Breast epithelium (tissue), 4 donors: ENCODE data around the gene FOXC2. TPM values are rescaled to one million over a fixed set of nuclear protein-coding genes. Genes with fewer than 3 reads are reported as not detected.

ENCODE experiments used
- DNase-seq, 2 donors: peaks; one replicate each; pipeline ENCODE4 v3.0.0-alpha.2; 2019; ENCODE audit warnings: low spot score in 2 of 2
- H3K27ac ChIP-seq, 2 donors: fragments of 200-600 bp; sonication (generic) in 1 of 2; one replicate each; pipeline ENCODE4 v1.5.1; 2016 to 2019; ENCODE audit warnings: mild to moderate bottlenecking in 1 of 2
- H3K27me3 ChIP-seq, 2 donors: fragments of 200-600 bp; sonication (generic) in 1 of 2; one replicate each; pipeline versions ENCODE4 v1.5.1 to v1.6.0; 2017 to 2019; ENCODE audit warnings: control low read depth in 1 of 2, mild to moderate bottlenecking in 1 of 2
- H3K36me3 ChIP-seq: fragments of 200-600 bp; one replicate; pipeline ENCODE4 v1.5.1; 2019
- H3K4me1 ChIP-seq, 2 donors: fragments of 200-600 bp; sonication (generic); one replicate each; pipeline ENCODE4 v1.5.1; 2016 to 2019; ENCODE audit warnings: control low read depth in 1 of 2
- H3K4me3 ChIP-seq, 3 donors: fragments of 200-600 bp; sonication (generic); 1 replicate in 2 of 3; 2 replicates in 1 of 3; pipeline ENCODE4 v1.5.1; 2016 to 2019; ENCODE audit warnings: mild to moderate bottlenecking in 3 of 3, moderate library complexity in 2 of 3
- H3K9me3 ChIP-seq, 2 donors: fragments of 200-600 bp; sonication (generic) in 1 of 2; one replicate each; pipeline ENCODE4 v1.5.1; 2016 to 2019; ENCODE audit warnings: control low read depth in 1 of 2
- POLR2A ChIP-seq: fragments of 450-650 bp; IDR thresholded peaks from one replicate; pipeline ENCODE4 v1.6.1; 2016; ENCODE audit warnings: antibody characterized with exemption, mild to moderate bottlenecking, moderate library complexity
- POLR2AphosphoS5 ChIP-seq, 3 donors: sonication (generic); formaldehyde crosslinking; IDR thresholded peaks; one replicate each; pipeline ENCODE4 v1.6.1; 2017; ENCODE audit warnings: antibody characterized with exemption in 3 of 3
- intact Hi-C: fragments of 100-400 bp; cut with DNase I; formaldehyde crosslinking; loops from one replicate; pipeline ENCODE4 v1.15.1; 2023; ENCODE audit warnings: low total_unique reads
- total RNA-seq, 3 donors: library from RNA; depleted of rRNA; stranded (reverse); fragments of >200 nt; gene quantifications; one replicate each; pipeline ENCODE4 v1.1.0, GENCODE V29; 2016
- TF ChIP-seq, protein P1 (sequence below), 3 donors: fragments of 450-650 bp; IDR thresholded peaks; one replicate each; pipeline ENCODE4 v1.5.1; 2016 to 2017; ENCODE audit warnings: antibody characterized with exemption in 3 of 3, mild to moderate bottlenecking in 3 of 3, moderate library complexity in 3 of 3

FOXC2 gene
- total RNA-seq, 3 donors from 2014 or later = 0.15 to 0.98 (median 0.32) TPM

DNA sequence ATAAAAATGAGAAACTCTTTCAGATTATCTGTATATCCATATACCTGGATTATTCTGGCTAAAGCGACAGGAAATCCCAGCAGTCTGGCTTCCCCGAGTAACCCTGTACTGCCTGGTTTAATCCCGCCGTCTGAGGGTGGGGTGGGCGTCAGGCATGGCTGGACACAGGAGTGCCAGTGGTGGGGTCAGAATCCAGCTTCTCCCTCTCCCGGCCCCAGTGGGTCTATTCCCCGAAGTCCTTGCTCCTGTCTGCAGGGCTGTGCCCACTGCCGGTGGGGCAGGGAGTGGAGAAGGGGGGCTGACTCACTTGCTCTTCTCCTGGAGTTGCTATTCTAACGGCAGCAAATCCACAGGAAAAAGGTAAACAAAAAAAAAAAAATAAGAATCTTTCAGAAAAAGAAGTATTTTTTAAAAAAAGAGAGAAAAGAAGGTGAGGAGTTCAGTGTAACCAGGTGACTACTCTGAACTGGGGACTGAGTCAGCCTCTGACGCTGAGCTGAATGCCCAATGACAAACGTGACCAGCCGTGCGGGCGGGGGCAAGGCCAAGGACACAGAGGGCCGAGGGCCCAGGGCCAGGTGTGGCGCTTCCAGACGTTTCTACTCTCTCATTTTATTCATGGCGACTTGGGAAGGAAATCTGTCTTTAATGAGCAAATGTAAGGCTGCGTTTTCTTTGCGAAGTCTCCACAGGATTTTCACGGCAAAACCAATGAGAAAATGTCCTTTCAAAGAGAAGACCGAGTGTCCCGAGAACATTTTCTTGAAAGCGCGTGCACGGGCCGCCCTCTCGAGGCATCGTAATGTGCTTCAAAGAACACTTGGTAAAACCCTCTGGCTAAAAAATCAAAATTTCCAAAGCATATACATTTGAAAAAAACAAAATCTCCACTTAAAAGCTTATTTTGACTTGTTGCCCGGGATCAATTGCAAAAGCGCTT lies 36.1 kb upstream of the FOXC2 start:
- no peaks in the 10 kb centered on the region for H3K27me3 ChIP-seq
- intact Hi-C loops = no loop called here
- H3K36me3 ChIP-seq = no peaks in the 10 kb centered on the region
- no peaks in the 10 kb centered on the region for H3K9me3 ChIP-seq
- TF ChIP-seq POLR2AphosphoS5 (IDR thresholded peaks at IDR 0.05) = no peak
- TF ChIP-seq, protein P1, sequence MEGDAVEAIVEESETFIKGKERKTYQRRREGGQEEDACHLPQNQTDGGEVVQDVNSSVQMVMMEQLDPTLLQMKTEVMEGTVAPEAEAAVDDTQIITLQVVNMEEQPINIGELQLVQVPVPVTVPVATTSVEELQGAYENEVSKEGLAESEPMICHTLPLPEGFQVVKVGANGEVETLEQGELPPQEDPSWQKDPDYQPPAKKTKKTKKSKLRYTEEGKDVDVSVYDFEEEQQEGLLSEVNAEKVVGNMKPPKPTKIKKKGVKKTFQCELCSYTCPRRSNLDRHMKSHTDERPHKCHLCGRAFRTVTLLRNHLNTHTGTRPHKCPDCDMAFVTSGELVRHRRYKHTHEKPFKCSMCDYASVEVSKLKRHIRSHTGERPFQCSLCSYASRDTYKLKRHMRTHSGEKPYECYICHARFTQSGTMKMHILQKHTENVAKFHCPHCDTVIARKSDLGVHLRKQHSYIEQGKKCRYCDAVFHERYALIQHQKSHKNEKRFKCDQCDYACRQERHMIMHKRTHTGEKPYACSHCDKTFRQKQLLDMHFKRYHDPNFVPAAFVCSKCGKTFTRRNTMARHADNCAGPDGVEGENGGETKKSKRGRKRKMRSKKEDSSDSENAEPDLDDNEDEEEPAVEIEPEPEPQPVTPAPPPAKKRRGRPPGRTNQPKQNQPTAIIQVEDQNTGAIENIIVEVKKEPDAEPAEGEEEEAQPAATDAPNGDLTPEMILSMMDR (IDR thresholded peaks at IDR 0.05) = no peak
- TF ChIP-seq POLR2A = no peak
- H3K4me1 ChIP-seq = no peaks in the 10 kb centered on the region
- H3K4me3 ChIP-seq = no peak overlapping the region
- DNase-seq = no peak
- H3K27ac ChIP-seq = no peak overlapping the region

DNA sequence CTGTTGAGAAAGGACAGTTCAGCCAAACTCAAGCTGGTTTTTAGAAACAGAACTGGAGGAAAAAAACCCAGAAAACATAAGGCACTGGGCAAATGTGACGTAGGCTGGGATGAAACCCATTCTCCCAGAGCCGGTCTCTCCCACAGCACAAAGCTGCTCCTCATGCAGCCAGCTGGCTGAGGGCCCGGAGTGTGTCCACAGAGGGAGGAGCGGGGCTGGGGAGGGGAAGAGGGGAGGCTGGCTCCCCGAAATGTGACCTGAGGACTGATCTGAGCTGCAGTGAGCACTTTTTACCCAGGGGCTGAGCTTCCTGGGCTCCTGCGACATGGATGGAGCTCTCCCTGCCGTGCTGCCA lies 35.5 kb upstream of the FOXC2 start:
- intact Hi-C loops = no loop called here
- H3K9me3 ChIP-seq = no peaks in the 10 kb centered on the region
- no peak for TF ChIP-seq POLR2AphosphoS5 (IDR thresholded peaks at IDR 0.05)
- no peaks in the 10 kb centered on the region for H3K36me3 ChIP-seq
- no peaks in the 10 kb centered on the region for H3K27me3 ChIP-seq
- H3K4me1 ChIP-seq = no peaks in the 10 kb centered on the region
- H3K4me3 ChIP-seq = no peak overlapping the region
- no peak overlapping the region for H3K27ac ChIP-seq
- DNase-seq = no peak

DNA sequence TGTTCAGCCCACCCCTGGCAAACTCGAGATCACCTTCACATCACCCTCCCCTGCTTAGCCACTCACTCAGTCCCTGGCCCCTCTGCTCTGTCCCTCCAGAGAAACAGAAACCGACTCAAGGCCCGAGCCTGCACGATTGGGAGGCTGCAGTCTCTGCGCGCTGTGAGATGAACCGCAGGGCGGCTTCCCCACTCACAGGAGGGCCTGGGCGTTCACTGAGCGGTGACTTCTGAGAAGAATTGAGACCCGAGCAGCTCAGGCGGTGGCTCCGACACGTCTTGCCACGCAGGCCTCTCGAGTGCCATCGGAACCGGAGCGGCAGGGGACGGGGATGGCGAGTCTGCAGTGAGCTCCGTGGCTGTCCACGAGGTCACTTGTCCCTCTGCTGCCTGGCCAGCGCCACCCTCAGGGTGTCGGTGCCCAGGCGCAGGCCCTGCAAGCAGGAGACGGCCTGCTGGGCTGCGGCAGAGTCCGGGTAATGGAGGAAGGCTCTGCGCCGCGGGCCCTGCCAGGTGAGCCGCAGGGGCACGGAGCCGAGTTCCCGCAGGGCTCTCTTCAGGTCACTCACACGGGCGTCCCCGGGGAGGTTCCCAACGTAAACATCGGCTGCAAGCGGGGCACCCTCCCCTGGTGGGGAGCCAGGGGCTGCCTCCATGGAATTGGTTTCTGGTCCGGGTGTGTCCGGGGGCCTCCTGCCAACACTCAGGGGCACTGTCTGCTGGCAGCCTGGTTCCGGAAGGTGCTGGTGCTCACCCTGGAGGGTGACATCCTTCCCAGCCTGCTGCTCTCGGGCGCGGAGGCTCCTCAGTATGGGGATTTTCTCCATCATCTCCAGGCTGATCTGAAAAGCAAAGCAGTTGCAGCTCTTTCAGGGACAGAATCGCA lies 34.7 kb upstream of the FOXC2 start:
- DNase-seq = no peak
- H3K4me1 ChIP-seq = no peaks in the 10 kb centered on the region
- H3K27me3 ChIP-seq = no peaks in the 10 kb centered on the region
- TF ChIP-seq, protein P1 (IDR thresholded peaks at IDR 0.05) = no peak
- no peak for TF ChIP-seq POLR2A
- TF ChIP-seq POLR2AphosphoS5 (IDR thresholded peaks at IDR 0.05) = no peak
- H3K27ac ChIP-seq = no peak overlapping the region
- H3K36me3 ChIP-seq = no peaks in the 10 kb centered on the region
- H3K9me3 ChIP-seq = no peaks in the 10 kb centered on the region
- H3K4me3 ChIP-seq = no peak overlapping the region
- intact Hi-C loops = no loop called here

DNA sequence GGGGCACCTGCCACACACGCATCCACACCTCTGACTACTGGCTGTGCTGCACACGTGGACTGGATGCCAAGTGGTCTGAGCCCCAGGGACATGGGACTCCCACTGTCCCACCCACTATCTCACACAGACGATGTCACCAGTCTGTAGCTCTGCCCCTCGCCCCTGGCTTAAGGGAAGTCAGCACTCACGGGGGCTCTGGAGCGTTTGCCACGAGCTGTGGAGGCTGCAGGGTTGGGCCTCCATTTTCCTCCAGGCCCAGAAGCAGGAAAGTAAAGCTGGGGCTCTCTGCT lies 34.2 kb upstream of the FOXC2 start:
- Histone ChIP-seq H3K27me3 (no peaks in the 10 kb centered on the region), H3K4me1 (no peaks in the 10 kb centered on the region), H3K36me3 (no peaks in the 10 kb centered on the region), H3K27ac (no peak overlapping the region), H3K4me3 (no peak overlapping the region), H3K9me3 (no peaks in the 10 kb centered on the region)
- intact Hi-C loops = no loop called here
- DNase-seq = no peak
- TF ChIP-seq POLR2AphosphoS5 (IDR thresholded peaks at IDR 0.05) (no peak), POLR2A (no peak)

DNA sequence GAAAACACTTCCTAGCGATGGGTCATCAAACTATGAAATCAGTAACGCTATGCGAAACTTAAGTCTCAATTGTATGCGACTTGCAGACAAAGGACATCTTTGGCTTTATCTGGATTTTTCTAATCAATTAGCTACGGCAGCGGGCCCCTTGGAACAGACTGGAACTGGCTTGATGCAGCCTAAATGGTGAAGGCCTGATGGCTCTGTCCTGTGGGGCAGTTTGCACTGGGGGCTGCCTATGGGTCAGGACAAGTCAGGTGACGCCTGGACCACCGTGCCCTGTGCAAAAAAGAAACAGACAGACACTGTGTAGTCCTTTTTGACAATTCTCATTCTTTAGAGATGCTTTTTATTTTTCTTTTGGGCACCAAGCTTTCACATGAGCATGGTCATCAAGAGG lies 33.6 kb upstream of the FOXC2 start:
- intact Hi-C loops = no loop called here
- Histone ChIP-seq H3K4me1 (no peaks in the 10 kb centered on the region), H3K27ac (no peak overlapping the region), H3K4me3 (no peak overlapping the region), H3K27me3 (no peaks in the 10 kb centered on the region), H3K36me3 (no peaks in the 10 kb centered on the region), H3K9me3 (no peaks in the 10 kb centered on the region)
- TF ChIP-seq POLR2AphosphoS5 (IDR thresholded peaks at IDR 0.05) = no peak
- TF ChIP-seq, protein P1 (IDR thresholded peaks at IDR 0.05) = no peak
- no peak for TF ChIP-seq POLR2A
- DNase-seq = no peak
